IMR-90 (cell line): ENCODE results near the gene CLEC19A. TPM values are rescaled to one million over a fixed set of nuclear protein-coding genes. Genes with fewer than 3 reads are reported as not detected.

Experiments used
- ATAC-seq: fragments of 200-7000 bp; cut with Tn5 transposase; 2 replicates; pipeline ENCODE4 v1.9.1; 2020; ENCODE audit warnings: low read depth, mild to moderate bottlenecking, moderate library complexity
- BruUV-seq: library from RNA; stranded (reverse); fragments of 400-500 nt; replicated peaks from 2 replicates; lab custom pipeline; 2021; lab: Mats Ljungman, UMichigan
- CTCF ChIA-PET: fragments of 300-600 bp; formaldehyde crosslinking; extraction: SDS; loops from one replicate; lab custom pipeline; 2021; ENCODE audit warnings: antibody characterized with exemption; lab: Yijun Ruan, JAX
- POLR2A ChIA-PET: fragments of 300-600 bp; sonication (Branson Sonifier 250); formaldehyde crosslinking; loops from one replicate; lab custom pipeline; 2022; ENCODE audit warnings: antibody characterized with exemption; ENCODE audit not compliant: unreplicated experiment; lab: Charles Lee
- DNase-seq: peaks from one replicate; pipeline ENCODE4 v3.0.0; 2013
- H2AFZ ChIP-seq: replicated peaks from 2 replicates; pipeline ENCODE3; 2013; ENCODE audit warnings: low read length, mild to moderate bottlenecking; ENCODE audit not compliant: poor library complexity
- H2AK5ac ChIP-seq: 2 replicates; pipeline ENCODE4 v1.6.1; 2013; ENCODE audit warnings: low read depth, low read length, inconsistent platforms
- H2AK9ac ChIP-seq: replicated peaks from 2 replicates; pipeline ENCODE3; 2013; ENCODE audit warnings: mild to moderate bottlenecking, low read depth, low read length, moderate library complexity; ENCODE audit not compliant: poor library complexity
- H2BK120ac ChIP-seq: 2 replicates; pipeline ENCODE4 v1.6.1; 2013; ENCODE audit warnings: low read depth, low read length, inconsistent platforms
- H2BK15ac ChIP-seq: 3 replicates; pipeline ENCODE4 v1.6.1; 2013; ENCODE audit warnings: low read depth, low read length, inconsistent platforms
- H2BK20ac ChIP-seq: 2 replicates; pipeline ENCODE4 v1.6.1; 2013; ENCODE audit warnings: low read depth, mild to moderate bottlenecking, inconsistent platforms, low read length, moderate library complexity
- H2BK5ac ChIP-seq: 2 replicates; pipeline ENCODE4 v1.6.1; 2013; ENCODE audit warnings: mild to moderate bottlenecking, low read depth, low read length, inconsistent platforms; ENCODE audit not compliant: poor library complexity, severe bottlenecking
- H3K14ac ChIP-seq: replicated peaks from 2 replicates; pipeline ENCODE4 v1.6.1; 2013; ENCODE audit warnings: low read depth, low read length, inconsistent platforms
- H3K18ac ChIP-seq: 2 replicates; pipeline ENCODE4 v1.6.1; 2013; ENCODE audit warnings: low read depth, low read length, control low read depth
- H3K23ac ChIP-seq: 2 replicates; pipeline ENCODE4 v1.6.1; 2013; ENCODE audit warnings: low read depth, low read length, inconsistent platforms
- H3K27ac ChIP-seq: 2 replicates; pipeline ENCODE4 v1.5.1; 2013; ENCODE audit warnings: mild to moderate bottlenecking, control low read depth, low read length; ENCODE audit not compliant: insufficient read depth
- H3K27me3 ChIP-seq: 2 replicates; pipeline ENCODE4 v1.6.1; 2013; ENCODE audit warnings: low read length; ENCODE audit not compliant: control insufficient read depth, insufficient read depth
- H3K36me3 ChIP-seq: 2 replicates; pipeline ENCODE4 v1.6.1; 2013; ENCODE audit warnings: low read length, mixed read lengths; ENCODE audit not compliant: control insufficient read depth, insufficient read depth
- H3K4ac ChIP-seq: 2 replicates; pipeline ENCODE4 v1.6.1; 2013; ENCODE audit warnings: low read depth, low read length, inconsistent platforms
- H3K4me1 ChIP-seq: 2 replicates; pipeline ENCODE4 v1.6.1; 2013; ENCODE audit warnings: low read length, mixed read lengths; ENCODE audit not compliant: control insufficient read depth, insufficient read depth
- H3K4me2 ChIP-seq: 2 replicates; pipeline ENCODE4 v1.6.1; 2013; ENCODE audit warnings: low read depth, mild to moderate bottlenecking, control low read depth, low read length, moderate library complexity
- H3K4me3 ChIP-seq: 2 replicates; pipeline ENCODE4 v1.5.1; 2013; ENCODE audit warnings: low read depth, mild to moderate bottlenecking, control low read depth, low read length, moderate library complexity; ENCODE audit not compliant: insufficient read depth
- H3K56ac ChIP-seq: 2 replicates; pipeline ENCODE4 v1.6.1; 2013; ENCODE audit warnings: low read length, inconsistent platforms; ENCODE audit not compliant: insufficient read depth; ENCODE audit errors: extremely low read depth
- H3K79me1 ChIP-seq, 2 experiments: 2 replicates each; pipeline ENCODE4 v1.6.1; 2013; ENCODE audit warnings: low read length in 2 of 2, inconsistent platforms in 1 of 2, low read depth in 1 of 2
- H3K9ac ChIP-seq: 2 replicates; pipeline ENCODE4 v1.6.1; 2013; ENCODE audit warnings: low read depth, low read length, control low read depth
- H3K9me1 ChIP-seq: 2 replicates; pipeline ENCODE4 v1.6.1; 2013; ENCODE audit warnings: low read length, inconsistent platforms; ENCODE audit not compliant: insufficient read depth
- H3K9me3 ChIP-seq: 2 replicates; pipeline ENCODE4 v1.6.1; 2013; ENCODE audit warnings: low read length; ENCODE audit not compliant: control insufficient read depth, insufficient read depth
- H4K20me1 ChIP-seq: 2 replicates; pipeline ENCODE4 v1.6.1; 2013; ENCODE audit warnings: low read length, inconsistent platforms; ENCODE audit not compliant: insufficient read depth
- H4K5ac ChIP-seq: 2 replicates; pipeline ENCODE4 v1.6.1; 2013; ENCODE audit warnings: mild to moderate bottlenecking, low read depth, low read length, control low read depth
- H4K8ac ChIP-seq, 2 experiments: 2 replicates each; pipeline ENCODE4 v1.6.1; 2013; ENCODE audit warnings: low read depth in 2 of 2, low read length in 2 of 2, control low read depth in 1 of 2, inconsistent platforms in 1 of 2
- H4K91ac ChIP-seq: 2 replicates; pipeline ENCODE4 v1.6.1; 2013; ENCODE audit warnings: low read depth, low read length, inconsistent platforms; ENCODE audit not compliant: insufficient read depth
- BHLHE40 ChIP-seq: fragments of 150-350 bp; IDR thresholded peaks from 2 replicates; pipeline ENCODE4 v1.6.1; 2016; ENCODE audit warnings: mild to moderate bottlenecking, low read depth, low read length
- CEBPB ChIP-seq: IDR thresholded peaks from 2 replicates; pipeline ENCODE4 v1.6.1; 2012; ENCODE audit warnings: low read depth, low read length, improper control_type of control experiment
- CHD1 ChIP-seq: IDR thresholded peaks from 2 replicates; pipeline ENCODE4 v1.6.1; 2012; ENCODE audit warnings: low read depth, low read length, improper control_type of control experiment
- CTCF ChIP-seq: conservative IDR thresholded peaks from 2 replicates; pipeline ENCODE4 v1.5.1; 2012; ENCODE audit warnings: mild to moderate bottlenecking, low read depth, low read length, improper control_type of control experiment
- ELK1 ChIP-seq: fragments of 150-350 bp; IDR thresholded peaks from 2 replicates; pipeline ENCODE4 v1.6.1; 2016; ENCODE audit warnings: low read depth, mild to moderate bottlenecking, low read length, moderate library complexity, borderline replicate concordance
- FOS ChIP-seq: fragments of 150-350 bp; IDR thresholded peaks from 2 replicates; pipeline ENCODE4 v1.6.1; 2016; ENCODE audit warnings: low read depth, low read length
- MAFK ChIP-seq: IDR thresholded peaks from 2 replicates; pipeline ENCODE4 v1.6.1; 2012; ENCODE audit warnings: low read depth, low read length, improper control_type of control experiment
- MAZ ChIP-seq: IDR thresholded peaks from 2 replicates; pipeline ENCODE4 v1.6.1; 2012; ENCODE audit warnings: low read depth, mild to moderate bottlenecking, low read length, improper control_type of control experiment, moderate library complexity, borderline replicate concordance
- MXI1 ChIP-seq: IDR thresholded peaks from 2 replicates; pipeline ENCODE4 v1.6.1; 2012; ENCODE audit warnings: low read depth, mild to moderate bottlenecking, low read length, moderate library complexity, borderline replicate concordance
- NFE2L2 ChIP-seq: fragments of 150-350 bp; IDR thresholded peaks from 2 replicates; pipeline ENCODE4 v1.6.1; 2016; ENCODE audit warnings: low read depth, mild to moderate bottlenecking, low read length
- RAD21 ChIP-seq: IDR thresholded peaks from 2 replicates; pipeline ENCODE4 v1.6.1; 2012; ENCODE audit warnings: low read length, improper control_type of control experiment
- RCOR1 ChIP-seq: IDR thresholded peaks from 2 replicates; pipeline ENCODE4 v1.6.1; 2012; ENCODE audit warnings: mild to moderate bottlenecking, low read length, improper control_type of control experiment; ENCODE audit not compliant: insufficient replicate concordance
- RFX5 ChIP-seq: IDR thresholded peaks from 2 replicates; pipeline ENCODE4 v1.8.0; 2012; ENCODE audit warnings: low read depth, mild to moderate bottlenecking, low read length, moderate library complexity
- SMC3 ChIP-seq: fragments of 150-350 bp; IDR thresholded peaks from 2 replicates; pipeline ENCODE4 v1.6.1; 2016; ENCODE audit warnings: low read depth, mild to moderate bottlenecking, antibody characterized with exemption, low read length, moderate library complexity
- USF2 ChIP-seq: fragments of 150-350 bp; IDR thresholded peaks from 2 replicates; pipeline ENCODE4 v1.6.1; 2017; ENCODE audit warnings: mild to moderate bottlenecking, antibody characterized with exemption, low read length, low read depth
- WGBS, 2 experiments: methylation state at CpG; one replicate each; pipeline versions ENCODE4 v1.1.5 to v1.1.7; 2013; ENCODE audit warnings: missing lambda C conversion rate in 2 of 2; ENCODE audit not compliant: insufficient read length in 1 of 2; ENCODE audit errors: extremely low coverage in 2 of 2; 5-methylcytosine and 5-hydroxymethylcytosine counted together
- dilution Hi-C: fragments of 300-500 bp; cut with HindIII; formaldehyde crosslinking; loops from one replicate; pipeline ENCODE4 v1.14.3; 2018; ENCODE audit warnings: low sequenced_read_pairs; ENCODE audit not compliant: unreplicated experiment
- in situ Hi-C: fragments of 300-500 bp; cut with MboI; formaldehyde crosslinking; loops from 3 replicates; pipeline ENCODE4 v1.14.3; 2019; ENCODE audit warnings: low sequenced_read_pairs, inconsistent platforms, mixed read lengths
- intact Hi-C: fragments of 100-400 bp; cut with micrococcal nuclease; formaldehyde crosslinking; loops from 2 replicates; pipeline ENCODE4 v1.10.0; 2022
- polyA plus RNA-seq, 3 experiments: library from polyadenylated mRNA; depleted of rRNA; stranded (reverse); fragments of >200 nt; gene quantifications; 2 replicates each; pipeline ENCODE4 v1.2.3, GENCODE V29; 2012; ENCODE audit warnings: low replicate concordance in 1 of 3
- total RNA-seq: library from RNA; depleted of rRNA; stranded (reverse); fragments of >200 nt; gene quantifications from 2 replicates; pipeline ENCODE4 v1.2.3, GENCODE V29; 2012

The CLEC19A gene
- total and polyA plus RNA-seq, 2 of the 4 experiments (the other 2 are of a cell fraction) = not detected

GRCh38 chr16:19308392-19308791, 22.9 kb downstream of the CLEC19A start:
- no peak overlapping the region for H4K5ac ChIP-seq
- CTCF ChIA-PET = interaction anchor here (0.6 kb wide), 1 partner anchor 1346 kb away, joined by 3 read pairs; no protein-coding TSS in a partner anchor
- H2AK5ac ChIP-seq = no peak overlapping the region
- no CpG with 5 or more reads among the region's 1 CpG for WGBS, 2 experiments
- H2BK120ac ChIP-seq = no peak overlapping the region
- H2AK9ac ChIP-seq = no peak overlapping the region
- POLR2A ChIA-PET = no interaction called here
- no peak overlapping the region for H3K27ac ChIP-seq
- ATAC-seq (no peak), DNase-seq (no peak)
- no peak overlapping the region for H2BK15ac ChIP-seq
- no peak overlapping the region for H3K4me2 ChIP-seq
- no peak overlapping the region for H2BK20ac ChIP-seq
- no peaks in the 10 kb centered on the region for H3K79me1 ChIP-seq
- no peaks in the 10 kb centered on the region for H3K36me3 ChIP-seq
- no peak overlapping the region for H4K91ac ChIP-seq
- H3K56ac ChIP-seq = no peak overlapping the region
- intact Hi-C loops (no loop called here), in situ Hi-C loops (no loop called here), dilution Hi-C loops (no loop called here)
- H3K9me1 ChIP-seq = no peaks in the 10 kb centered on the region
- no peak overlapping the region for H3K4ac ChIP-seq
- no peaks in the 10 kb centered on the region for H3K9me3 ChIP-seq
- no peak overlapping the region for H3K4me3 ChIP-seq
- no peak for TF ChIP-seq MXI1
- no peak for TF ChIP-seq MAFK
- TF ChIP-seq BHLHE40 = no peak
- TF ChIP-seq ELK1 = no peak
- TF ChIP-seq NFE2L2 = no peak
- TF ChIP-seq CEBPB = no peak
- no peak for TF ChIP-seq CHD1
- no peak for TF ChIP-seq SMC3
- TF ChIP-seq RFX5 = no peak
- TF ChIP-seq MAZ = no peak
- TF ChIP-seq RCOR1 = no peak
- no peak for TF ChIP-seq FOS
- no peak for TF ChIP-seq USF2
- no peak for TF ChIP-seq RAD21
- TF ChIP-seq CTCF = no peak
- no peaks in the 10 kb centered on the region for H3K27me3 ChIP-seq
- H3K14ac ChIP-seq = no peak overlapping the region
- no peak overlapping the region for H3K9ac ChIP-seq
- H4K20me1 ChIP-seq = no peaks in the 10 kb centered on the region
- H4K8ac ChIP-seq = no peak overlapping the region
- BruUV-seq = no TSS peak
- no peak overlapping the region for H2AFZ ChIP-seq
- no peak overlapping the region for H2BK5ac ChIP-seq
- H3K4me1 ChIP-seq = no peaks in the 10 kb centered on the region
- no peak overlapping the region for H3K18ac ChIP-seq
- no peak overlapping the region for H3K23ac ChIP-seq
